ENCODE measurements around the gene GOLGA3. TPM values are rescaled to one million over a fixed set of nuclear protein-coding genes. Genes with fewer than 3 reads are reported as not detected.

GOLGA3 gene
- polyA plus RNA-seq, 4 donors: 7.3 to 35.1 (median 15.5) TPM

GRCh38 chr12:132740652-132741051 lies 88.0 kb downstream of the GOLGA3 start:
- H3K27me3 ChIP-seq (ENCODE audit: control insufficient read depth in 3 of 3, insufficient read depth in 3 of 3, low read length in 3 of 3): no peaks in the 10 kb centered on the region
- DNase-seq (no peak), FAIRE-seq (no peak)
- H3K4me1 ChIP-seq (ENCODE audit: control insufficient read depth in 3 of 3, insufficient read depth in 2 of 3, low read depth in 1 of 3, low read length in 2 of 3): no peaks in the 10 kb centered on the region
- 92 to 94% (median 93%) methylated on average over 11 of the region's 11 CpGs for WGBS, 3 donors
- no peak overlapping the region for H3K27ac ChIP-seq (ENCODE audit: low read depth in 1 of 3, low read length in 2 of 3)
- no peak overlapping the region for H3K4me3 ChIP-seq (ENCODE audit: low read depth in 1 of 3, low read length in 3 of 3)
- H3K9me3 ChIP-seq (ENCODE audit: control insufficient read depth in 2 of 2, insufficient read depth in 1 of 2, low read depth in 1 of 2, low read length in 1 of 2): no peaks in the 10 kb centered on the region
- H3K36me3 ChIP-seq (ENCODE audit: control insufficient read depth in 3 of 3, insufficient read depth in 2 of 3, low read depth in 1 of 3, low read length in 3 of 3): peaks cover 22 to 80% (median 53%) of the 10 kb centered on the region in 3 donors

- H3K27me3 ChIP-seq (ENCODE audit: control insufficient read depth in 3 of 3, insufficient read depth in 3 of 3, low read length in 3 of 3): no peaks in the 10 kb centered on the region
- H3K36me3 ChIP-seq (ENCODE audit: control insufficient read depth in 3 of 3, insufficient read depth in 2 of 3, low read depth in 1 of 3, low read length in 3 of 3): peaks cover 23 to 80% (median 53%) of the 10 kb centered on the region in 3 donors
- no peaks in the 10 kb centered on the region for H3K4me1 ChIP-seq (ENCODE audit: control insufficient read depth in 3 of 3, insufficient read depth in 2 of 3, low read depth in 1 of 3, low read length in 2 of 3)
- WGBS, 3 donors: 89 to 93% (median 93%) methylated on average over 6 of the region's 6 CpGs
- H3K9me3 ChIP-seq (ENCODE audit: control insufficient read depth in 2 of 2, insufficient read depth in 1 of 2, low read depth in 1 of 2, low read length in 1 of 2): no peaks in the 10 kb centered on the region
- H3K4me3 ChIP-seq (ENCODE audit: low read depth in 1 of 3, low read length in 3 of 3): no peak overlapping the region
- H3K27ac ChIP-seq (ENCODE audit: low read depth in 1 of 3, low read length in 2 of 3): no peak overlapping the region
- no peak for DNase-seq
- no peak for FAIRE-seq
Observed at GRCh38 chr12:132740313-132740646, 88.4 kb downstream of the GOLGA3 start.

- H3K27ac ChIP-seq (ENCODE audit: low read depth in 1 of 3, low read length in 2 of 3): no peak overlapping the region
- H3K4me1 ChIP-seq (ENCODE audit: control insufficient read depth in 3 of 3, insufficient read depth in 2 of 3, low read depth in 1 of 3, low read length in 2 of 3): no peaks in the 10 kb centered on the region
- no peak overlapping the region for H3K4me3 ChIP-seq (ENCODE audit: low read depth in 1 of 3, low read length in 3 of 3)
- FAIRE-seq (no peak), DNase-seq (no peak)
- H3K27me3 ChIP-seq (ENCODE audit: control insufficient read depth in 3 of 3, insufficient read depth in 3 of 3, low read length in 3 of 3): no peaks in the 10 kb centered on the region
- H3K9me3 ChIP-seq (ENCODE audit: control insufficient read depth in 2 of 2, insufficient read depth in 1 of 2, low read depth in 1 of 2, low read length in 1 of 2): no peaks in the 10 kb centered on the region
- H3K36me3 ChIP-seq (ENCODE audit: control insufficient read depth in 3 of 3, insufficient read depth in 2 of 3, low read depth in 1 of 3, low read length in 3 of 3): peaks cover 25 to 80% (median 51%) of the 10 kb centered on the region in 3 donors
- whole genome bisulfite sequencing, 3 donors: 89 to 93% (median 90%) methylated on average over 19 of the region's 19 CpGs
Observed at GRCh38 chr12:132739600-132740312, 88.9 kb downstream of the GOLGA3 start.

- WGBS, 3 donors: 96 to 99% (median 96%) methylated on average over 15 of the region's 15 CpGs
- H3K27ac ChIP-seq (ENCODE audit: low read depth in 1 of 3, low read length in 2 of 3): no peak overlapping the region
- H3K4me3 ChIP-seq (ENCODE audit: low read depth in 1 of 3, low read length in 3 of 3): no peak overlapping the region
- H3K27me3 ChIP-seq (ENCODE audit: control insufficient read depth in 3 of 3, insufficient read depth in 3 of 3, low read length in 3 of 3): no peaks in the 10 kb centered on the region
- FAIRE-seq: no peak
- no peak for DNase-seq
- peaks cover 23 to 85% (median 43%) of the 10 kb centered on the region in 3 donors for H3K36me3 ChIP-seq (ENCODE audit: control insufficient read depth in 3 of 3, insufficient read depth in 2 of 3, low read depth in 1 of 3, low read length in 3 of 3)
- no peaks in the 10 kb centered on the region for H3K9me3 ChIP-seq (ENCODE audit: control insufficient read depth in 2 of 2, insufficient read depth in 1 of 2, low read depth in 1 of 2, low read length in 1 of 2)
- H3K4me1 ChIP-seq (ENCODE audit: control insufficient read depth in 3 of 3, insufficient read depth in 2 of 3, low read depth in 1 of 3, low read length in 2 of 3): no peaks in the 10 kb centered on the region
Observed at GRCh38 chr12:132736913-132737312, 91.8 kb downstream of the GOLGA3 start.

- Histone ChIP-seq H3K4me3 (ENCODE audit: low read depth in 1 of 3, low read length in 3 of 3) (no peak overlapping the region), H3K4me1 (ENCODE audit: control insufficient read depth in 3 of 3, insufficient read depth in 2 of 3, low read depth in 1 of 3, low read length in 2 of 3) (no peaks in the 10 kb centered on the region), H3K36me3 (ENCODE audit: control insufficient read depth in 3 of 3, insufficient read depth in 2 of 3, low read depth in 1 of 3, low read length in 3 of 3) (peaks cover 26 to 90% (median 44%) of the 10 kb centered on the region in 3 donors), H3K9me3 (ENCODE audit: control insufficient read depth in 2 of 2, insufficient read depth in 1 of 2, low read depth in 1 of 2, low read length in 1 of 2) (no peaks in the 10 kb centered on the region), H3K27me3 (ENCODE audit: control insufficient read depth in 3 of 3, insufficient read depth in 3 of 3, low read length in 3 of 3) (no peaks in the 10 kb centered on the region), H3K27ac (ENCODE audit: low read depth in 1 of 3, low read length in 2 of 3) (no peak overlapping the region)
- DNase-seq: no peak
- 93 to 99% (median 94%) methylated on average over 11 to 12 of the region's 12 CpGs for WGBS, 3 donors
- FAIRE-seq: no peak
Observed at GRCh38 chr12:132736378-132736777, 92.3 kb downstream of the GOLGA3 start.

- no peak for FAIRE-seq
- no peaks in the 10 kb centered on the region for H3K9me3 ChIP-seq (ENCODE audit: control insufficient read depth in 2 of 2, insufficient read depth in 1 of 2, low read depth in 1 of 2, low read length in 1 of 2)
- no peak overlapping the region for H3K4me3 ChIP-seq (ENCODE audit: low read depth in 1 of 3, low read length in 3 of 3)
- WGBS, 3 donors: 95% methylated on average over 20 of the region's 20 CpGs
- H3K27ac ChIP-seq (ENCODE audit: low read depth in 1 of 3, low read length in 2 of 3): no peak overlapping the region
- no peaks in the 10 kb centered on the region for H3K27me3 ChIP-seq (ENCODE audit: control insufficient read depth in 3 of 3, insufficient read depth in 3 of 3, low read length in 3 of 3)
- no peak for DNase-seq
- peaks cover 29 to 90% (median 38%) of the 10 kb centered on the region in 3 donors for H3K36me3 ChIP-seq (ENCODE audit: control insufficient read depth in 3 of 3, insufficient read depth in 2 of 3, low read depth in 1 of 3, low read length in 3 of 3)
- H3K4me1 ChIP-seq (ENCODE audit: control insufficient read depth in 3 of 3, insufficient read depth in 2 of 3, low read depth in 1 of 3, low read length in 2 of 3): no peaks in the 10 kb centered on the region
Observed at GRCh38 chr12:132735496-132735895, 93.2 kb downstream of the GOLGA3 start.

GRCh38 chr12:132734206-132734605 lies 94.5 kb downstream of the GOLGA3 start:
- Histone ChIP-seq H3K4me1 (ENCODE audit: control insufficient read depth in 3 of 3, insufficient read depth in 2 of 3, low read depth in 1 of 3, low read length in 2 of 3) (no peaks in the 10 kb centered on the region), H3K27ac (ENCODE audit: low read depth in 1 of 3, low read length in 2 of 3) (no peak overlapping the region), H3K27me3 (ENCODE audit: control insufficient read depth in 3 of 3, insufficient read depth in 3 of 3, low read length in 3 of 3) (no peaks in the 10 kb centered on the region), H3K36me3 (ENCODE audit: control insufficient read depth in 3 of 3, insufficient read depth in 2 of 3, low read depth in 1 of 3, low read length in 3 of 3) (peaks cover 22 to 89% (median 32%) of the 10 kb centered on the region in 3 donors), H3K9me3 (ENCODE audit: control insufficient read depth in 2 of 2, insufficient read depth in 1 of 2, low read depth in 1 of 2, low read length in 1 of 2) (no peaks in the 10 kb centered on the region), H3K4me3 (ENCODE audit: low read depth in 1 of 3, low read length in 3 of 3) (no peak overlapping the region)
- DNase-seq (no peak), FAIRE-seq (no peak)
- 80 to 86% (median 84%) methylated on average over 10 of the region's 10 CpGs for WGBS, 3 donors

GRCh38 chr12:132731574-132731973 lies 97.1 kb downstream of the GOLGA3 start:
- Histone ChIP-seq H3K36me3 (ENCODE audit: control insufficient read depth in 3 of 3, insufficient read depth in 2 of 3, low read depth in 1 of 3, low read length in 3 of 3) (peaks cover 34 to 89% (median 38%) of the 10 kb centered on the region in 3 donors), H3K27ac (ENCODE audit: low read depth in 1 of 3, low read length in 2 of 3) (no peak overlapping the region), H3K4me1 (ENCODE audit: control insufficient read depth in 3 of 3, insufficient read depth in 2 of 3, low read depth in 1 of 3, low read length in 2 of 3) (no peaks in the 10 kb centered on the region), H3K27me3 (ENCODE audit: control insufficient read depth in 3 of 3, insufficient read depth in 3 of 3, low read length in 3 of 3) (no peaks in the 10 kb centered on the region), H3K9me3 (ENCODE audit: control insufficient read depth in 2 of 2, insufficient read depth in 1 of 2, low read depth in 1 of 2, low read length in 1 of 2) (no peaks in the 10 kb centered on the region), H3K4me3 (ENCODE audit: low read depth in 1 of 3, low read length in 3 of 3) (no peak overlapping the region)
- DNase-seq: no peak
- 91 to 93% (median 92%) methylated on average over 17 of the region's 17 CpGs for WGBS, 3 donors
- no peak for FAIRE-seq

- DNase-seq: no peak
- Histone ChIP-seq H3K27ac (ENCODE audit: low read depth in 1 of 3, low read length in 2 of 3) (no peak overlapping the region), H3K9me3 (ENCODE audit: control insufficient read depth in 2 of 2, insufficient read depth in 1 of 2, low read depth in 1 of 2, low read length in 1 of 2) (no peaks in the 10 kb centered on the region), H3K4me1 (ENCODE audit: control insufficient read depth in 3 of 3, insufficient read depth in 2 of 3, low read depth in 1 of 3, low read length in 2 of 3) (no peaks in the 10 kb centered on the region), H3K4me3 (ENCODE audit: low read depth in 1 of 3, low read length in 3 of 3) (no peak overlapping the region), H3K36me3 (ENCODE audit: control insufficient read depth in 3 of 3, insufficient read depth in 2 of 3, low read depth in 1 of 3, low read length in 3 of 3) (peaks cover 37 to 85% (median 43%) of the 10 kb centered on the region in 3 donors), H3K27me3 (ENCODE audit: control insufficient read depth in 3 of 3, insufficient read depth in 3 of 3, low read length in 3 of 3) (no peaks in the 10 kb centered on the region)
- WGBS, 3 donors: 94 to 98% (median 96%) methylated on average over 11 of the region's 11 CpGs
- no peak for FAIRE-seq
Observed at GRCh38 chr12:132730353-132730752, 98.3 kb downstream of the GOLGA3 start.
